Right ventricle myocardium inferior (tissue), 1 donor: ENCODE measurements around the gene ZFHX3. TPM values are rescaled to one million over a fixed set of nuclear protein-coding genes. Genes with fewer than 3 reads are reported as not detected.

Source experiments
- ATAC-seq: fragments of 200-7000 bp; cut with Tn5 transposase; one replicate; pipeline ENCODE4 v1.9.1; 2020; ENCODE audit warnings: mild to moderate bottlenecking, moderate library complexity
- DNase-seq: peaks from one replicate; pipeline ENCODE4 v3.0.0; 2021; ENCODE audit errors: missing footprints
- intact Hi-C: fragments of 100-400 bp; cut with DNase I; formaldehyde crosslinking; loops from one replicate; pipeline ENCODE4 v1.11.0; 2022
- total RNA-seq: library from RNA; stranded (reverse); fragmentation: NEBNext Ultra II Directional; extraction: Animal tissue kit (Norgen Biotek cat#: 25700); gene quantifications from one replicate; pipeline ENCODE4 v1.2.1, GENCODE V29; 2021
- donor health status: DM: no; HTN: yes; CAD: no; lungs with severe emphysema.

ZFHX3 gene
- total RNA-seq, 1 donor from 2014 or later = 8.4 TPM

DNA sequence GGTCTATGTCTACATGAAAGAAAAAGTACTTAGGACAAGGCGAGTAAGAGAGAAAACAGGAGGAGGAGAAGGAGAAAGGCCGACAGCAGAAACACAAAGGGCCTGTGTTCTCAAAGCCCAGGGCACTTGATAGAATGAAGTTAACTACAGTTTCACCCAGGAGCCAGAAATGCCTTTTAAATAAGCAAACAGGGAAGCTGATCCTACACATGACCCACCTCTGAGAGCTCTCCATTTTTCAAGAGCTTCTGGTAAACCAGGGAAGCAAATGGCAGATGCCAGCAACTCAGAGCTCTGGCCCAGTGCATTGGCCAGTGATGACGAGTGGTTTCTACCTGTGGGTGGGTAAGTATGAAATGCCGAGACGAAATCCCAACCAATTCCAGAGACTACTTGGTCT lies 163.4 kb downstream of the ZFHX3 start:
- intact Hi-C loops = no loop called here
- DNase-seq = no peak

GRCh38 chr16:72884037-72884436 lies 163.9 kb downstream of the ZFHX3 start:
- DNase-seq = no peak
- no peak for ATAC-seq
- intact Hi-C loops = no loop called here

More for the DNA sequence above, 163.4 kb downstream of the ZFHX3 start:
- ATAC-seq = no peak

DNA sequence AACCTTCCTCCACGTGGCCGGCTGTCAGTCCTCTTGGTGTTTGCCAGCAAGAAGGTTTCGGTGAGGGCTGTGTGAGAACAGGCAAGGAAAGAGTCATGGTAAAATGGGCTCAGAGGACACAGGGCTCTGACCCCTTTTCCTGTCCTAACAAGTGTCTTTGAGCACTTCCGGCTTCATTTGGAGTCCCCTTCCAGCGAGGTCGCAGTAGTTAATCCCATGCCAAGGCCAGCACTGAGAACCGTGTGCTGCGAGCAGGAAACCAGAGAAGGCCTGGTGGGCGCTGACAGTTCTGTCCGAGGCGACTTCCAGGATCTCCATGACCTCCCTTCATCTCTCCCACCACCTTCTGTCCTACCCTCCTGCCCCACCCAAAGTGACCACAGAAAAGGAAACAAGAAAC lies 168.1 kb downstream of the ZFHX3 start:
- DNase-seq = no peak
- no peak for ATAC-seq
- intact Hi-C loops = no loop called here

DNA sequence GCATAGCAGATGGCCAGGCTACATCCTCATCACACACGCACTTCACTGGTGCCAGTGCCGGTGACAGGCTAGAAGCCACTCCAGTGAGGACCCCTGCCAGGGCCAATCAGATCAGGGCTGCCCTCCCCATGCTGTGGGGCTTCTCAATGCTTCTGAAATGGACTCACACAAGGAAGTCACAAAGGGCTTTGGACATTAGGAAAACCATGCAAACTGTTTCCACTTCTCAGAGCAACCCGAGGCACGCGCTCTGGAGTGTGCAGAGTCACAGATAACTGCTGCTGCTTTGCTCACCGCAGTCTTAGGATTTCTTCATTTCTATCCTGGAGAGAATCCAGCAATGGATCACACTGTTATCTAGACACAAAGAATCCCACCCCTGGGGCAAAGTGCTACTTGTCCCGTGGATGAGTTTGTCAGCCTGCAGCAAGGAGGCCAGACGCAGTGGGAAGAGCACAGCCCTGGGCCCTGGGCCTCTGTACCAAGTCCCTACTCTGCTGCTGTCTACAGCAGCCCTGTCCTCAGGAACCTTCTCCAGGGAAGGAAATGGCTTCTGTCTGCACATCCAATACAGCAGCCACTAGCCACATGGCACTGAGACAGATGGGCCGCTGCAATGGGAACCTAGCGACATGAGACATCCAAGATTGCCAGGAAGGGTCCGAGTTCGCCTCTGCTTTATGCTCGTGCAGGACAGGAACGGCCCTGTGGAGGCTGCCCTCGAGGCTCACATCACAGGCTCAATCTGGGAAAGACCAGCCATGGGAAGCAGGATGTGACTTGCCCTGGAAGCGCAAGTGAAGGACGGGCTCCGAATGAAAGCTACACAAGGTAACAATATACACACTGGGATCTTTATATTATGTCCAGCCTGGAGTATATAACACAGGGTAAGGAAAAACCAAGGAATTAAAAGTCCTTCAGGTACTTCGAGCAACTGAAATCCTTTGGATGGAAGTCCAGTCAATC lies 169.3 kb downstream of the ZFHX3 start:
- intact Hi-C loops = no loop called here
- ATAC-seq (peak; percentile 51), DNase-seq (no peak)

- ATAC-seq (no peak), DNase-seq (no peak)
- intact Hi-C loops = no loop called here
Observed at GRCh38 chr16:72877374-72878028, 170.4 kb downstream of the ZFHX3 start.

DNA sequence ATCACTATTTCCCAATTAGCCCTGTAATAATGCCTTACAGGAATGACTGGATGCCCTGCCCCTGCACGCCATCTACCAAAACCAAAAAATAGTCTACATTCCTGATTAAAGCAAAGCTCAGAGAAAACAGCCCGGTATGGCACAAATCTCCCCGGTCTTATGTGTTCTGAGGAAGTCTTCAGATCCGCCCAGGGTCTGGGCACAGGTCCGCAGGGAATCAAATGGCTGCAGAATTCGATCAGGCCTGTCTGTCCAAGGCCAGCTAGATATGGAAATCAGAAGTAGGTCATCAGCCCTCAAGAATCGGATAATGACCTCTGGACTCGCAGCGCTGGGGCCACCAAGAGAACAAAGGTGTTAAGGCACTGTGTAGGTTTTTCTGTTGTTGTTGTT lies 171.0 kb downstream of the ZFHX3 start:
- DNase-seq (no peak), ATAC-seq (no peak)
- intact Hi-C loops = no loop called here

GRCh38 chr16:72876221-72876620 lies 171.7 kb downstream of the ZFHX3 start:
- peak; percentile 77 for ATAC-seq
- DNase-seq = peak; percentile 78
- intact Hi-C loops = no loop called here

DNA sequence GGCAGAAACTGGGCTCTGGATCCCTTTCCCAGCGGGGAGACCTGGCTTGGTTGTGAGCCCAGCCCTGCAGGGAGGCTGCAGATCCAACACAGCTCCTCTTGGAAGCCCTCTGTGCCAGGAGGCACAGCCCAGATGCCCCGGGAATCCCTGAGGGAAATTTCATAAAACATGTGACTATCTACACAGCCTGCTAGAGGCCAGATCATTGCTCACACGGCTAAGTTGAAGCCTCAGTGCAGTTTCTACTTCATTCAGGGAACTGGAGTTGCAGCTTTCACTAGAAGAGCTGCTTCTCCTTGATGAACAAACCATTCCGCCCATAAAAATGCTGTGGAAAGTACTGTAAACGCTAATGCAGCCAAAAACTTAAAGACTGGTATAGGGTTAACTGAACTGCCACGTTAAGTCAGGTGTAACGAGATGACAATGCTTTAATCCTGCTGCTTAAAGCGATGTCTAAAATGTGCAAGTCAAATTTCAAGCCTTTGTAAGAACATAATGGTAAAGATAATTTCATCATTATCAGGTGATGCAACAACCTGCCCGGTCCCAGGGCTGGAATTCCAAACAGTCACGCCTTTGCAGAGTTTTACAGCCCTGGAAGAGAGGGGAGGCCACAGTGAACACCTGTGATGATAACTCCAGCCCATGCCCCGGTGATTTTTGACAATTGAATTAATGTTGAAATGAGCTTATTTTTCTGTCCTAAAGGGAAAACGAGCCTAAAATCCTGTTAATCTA lies 172.5 kb downstream of the ZFHX3 start:
- no peak for ATAC-seq
- intact Hi-C loops = no loop called here
- DNase-seq = no peak

DNA sequence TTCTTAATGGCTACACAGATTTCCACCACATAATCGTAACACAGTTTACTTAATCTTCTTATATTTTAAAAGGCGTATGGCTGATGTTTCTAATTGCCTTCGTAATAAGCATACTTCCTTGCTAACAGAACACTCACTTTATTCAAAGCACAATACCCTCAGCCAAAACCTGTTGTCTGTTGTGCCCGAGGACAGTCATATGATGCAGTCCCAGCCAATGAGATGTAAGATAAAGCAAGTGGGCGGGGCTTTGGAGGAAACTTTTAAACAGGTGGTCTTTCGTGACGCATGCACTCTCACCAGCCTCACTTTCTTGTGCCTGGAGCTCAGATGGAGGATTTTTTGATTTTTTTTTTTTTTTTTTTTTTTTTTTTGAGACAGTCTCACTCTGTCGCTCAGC lies 174.1 kb downstream of the ZFHX3 start:
- DNase-seq (no peak), ATAC-seq (no peak)
- intact Hi-C loops = no loop called here

DNA sequence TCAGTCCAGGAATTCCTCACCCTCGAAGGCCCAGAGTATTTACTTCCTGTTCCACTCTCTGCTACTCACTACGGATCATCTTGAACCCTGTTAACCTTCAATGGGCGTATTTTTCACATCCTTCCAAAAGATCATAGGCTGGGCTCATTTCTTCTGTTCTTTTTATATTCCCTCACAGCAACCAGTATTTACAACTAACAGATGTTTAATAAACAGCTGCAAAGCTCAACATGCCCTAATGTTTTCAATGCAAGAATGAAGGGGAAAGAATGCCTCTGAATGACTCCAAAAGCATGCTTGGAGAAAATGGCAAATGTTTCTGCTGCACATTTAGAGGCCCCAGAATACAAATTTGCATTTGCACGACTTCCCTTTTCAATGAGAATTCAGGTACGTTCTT lies 174.9 kb downstream of the ZFHX3 start:
- DNase-seq = no peak
- intact Hi-C loops = no loop called here
- ATAC-seq = no peak

DNA sequence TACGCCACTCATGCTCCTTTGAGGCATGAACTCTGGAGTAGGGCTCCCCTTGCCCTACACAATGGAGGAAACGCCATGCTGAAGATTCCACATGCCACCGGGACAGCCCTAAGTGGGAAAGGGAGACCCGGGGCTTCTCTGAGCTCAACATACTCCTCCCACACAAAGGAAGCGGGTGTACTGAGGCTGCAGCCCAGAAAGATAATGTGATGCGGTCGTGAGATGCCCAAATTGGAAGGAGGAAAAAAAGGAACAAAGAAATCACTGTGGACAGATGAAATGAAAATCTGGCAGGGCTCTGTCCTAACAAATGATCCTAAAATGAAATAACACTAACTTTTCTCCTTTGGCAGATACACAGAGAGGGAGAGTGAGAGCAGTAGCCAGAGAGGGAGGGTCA lies 182.1 kb downstream of the ZFHX3 start:
- intact Hi-C loops = no loop called here
- DNase-seq = no peak
- ATAC-seq = no peak

GRCh38 chr16:72865258-72865657 lies 182.7 kb downstream of the ZFHX3 start:
- DNase-seq (no peak), ATAC-seq (no peak)
- intact Hi-C loops = no loop called here

DNA sequence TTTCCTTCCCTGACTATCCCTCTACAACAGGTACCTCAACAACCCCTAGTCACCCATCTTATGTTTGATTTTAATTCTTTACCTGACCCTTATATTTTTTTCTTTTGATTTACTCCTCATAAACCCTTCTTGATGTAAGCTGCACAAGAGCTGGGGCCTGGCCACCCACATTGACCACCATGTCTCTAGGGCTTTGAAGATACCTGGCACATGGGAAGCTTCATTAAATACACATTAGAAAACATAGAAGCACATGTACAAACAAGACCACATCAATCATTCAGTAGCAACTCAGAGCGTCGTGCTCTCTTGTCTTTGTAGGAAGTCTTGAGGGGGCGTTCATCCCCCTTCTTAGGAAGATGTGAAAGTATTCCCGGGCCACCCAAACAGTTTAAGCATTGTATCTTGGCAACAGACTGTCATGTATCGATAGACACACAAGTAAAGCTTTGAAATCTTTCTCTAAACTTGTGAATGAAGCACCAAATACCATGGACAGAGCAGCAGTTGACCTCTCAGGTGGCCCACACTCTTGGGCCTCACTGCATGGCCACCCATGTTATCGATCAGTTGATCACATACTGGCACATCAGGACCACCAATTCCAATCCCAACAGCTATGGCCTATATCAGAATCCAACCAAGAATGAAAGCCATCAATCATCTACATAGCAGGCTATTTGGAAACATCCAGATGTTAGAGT lies 183.6 kb downstream of the ZFHX3 start:
- DNase-seq = no peak
- intact Hi-C loops = no loop called here
- ATAC-seq = no peak

DNA sequence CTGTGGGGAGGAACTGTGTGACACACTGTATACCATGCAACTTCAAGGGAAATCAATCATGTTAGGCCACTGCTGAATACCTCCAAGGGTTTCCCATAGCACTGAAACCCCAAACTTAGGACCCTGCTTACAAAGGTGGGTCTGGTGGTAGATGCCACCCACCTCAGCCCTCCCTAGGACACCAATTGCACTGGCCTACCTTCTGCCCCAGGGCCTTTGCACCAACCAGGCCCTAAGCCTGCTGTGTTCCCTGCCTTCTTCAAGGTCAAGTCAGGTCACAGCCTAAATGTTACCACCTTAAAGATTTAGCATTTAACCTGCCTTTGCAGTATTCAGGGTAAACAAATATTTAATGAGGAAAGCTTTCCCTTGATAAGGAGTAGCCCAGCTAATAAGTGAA lies 185.8 kb downstream of the ZFHX3 start:
- ATAC-seq (no peak), DNase-seq (no peak)
- intact Hi-C loops = no loop called here

GRCh38 chr16:72860726-72861562 lies 187.0 kb downstream of the ZFHX3 start:
- no peak for DNase-seq
- peak; percentile 64 for ATAC-seq
- intact Hi-C loops = no loop called here

- ATAC-seq (no peak), DNase-seq (no peak)
- intact Hi-C loops = loop anchor here (10.0 kb wide), 1 partner anchor 75 kb away; no protein-coding TSS in a partner anchor
Observed at GRCh38 chr16:72859581-72859980, 188.3 kb downstream of the ZFHX3 start.

DNA sequence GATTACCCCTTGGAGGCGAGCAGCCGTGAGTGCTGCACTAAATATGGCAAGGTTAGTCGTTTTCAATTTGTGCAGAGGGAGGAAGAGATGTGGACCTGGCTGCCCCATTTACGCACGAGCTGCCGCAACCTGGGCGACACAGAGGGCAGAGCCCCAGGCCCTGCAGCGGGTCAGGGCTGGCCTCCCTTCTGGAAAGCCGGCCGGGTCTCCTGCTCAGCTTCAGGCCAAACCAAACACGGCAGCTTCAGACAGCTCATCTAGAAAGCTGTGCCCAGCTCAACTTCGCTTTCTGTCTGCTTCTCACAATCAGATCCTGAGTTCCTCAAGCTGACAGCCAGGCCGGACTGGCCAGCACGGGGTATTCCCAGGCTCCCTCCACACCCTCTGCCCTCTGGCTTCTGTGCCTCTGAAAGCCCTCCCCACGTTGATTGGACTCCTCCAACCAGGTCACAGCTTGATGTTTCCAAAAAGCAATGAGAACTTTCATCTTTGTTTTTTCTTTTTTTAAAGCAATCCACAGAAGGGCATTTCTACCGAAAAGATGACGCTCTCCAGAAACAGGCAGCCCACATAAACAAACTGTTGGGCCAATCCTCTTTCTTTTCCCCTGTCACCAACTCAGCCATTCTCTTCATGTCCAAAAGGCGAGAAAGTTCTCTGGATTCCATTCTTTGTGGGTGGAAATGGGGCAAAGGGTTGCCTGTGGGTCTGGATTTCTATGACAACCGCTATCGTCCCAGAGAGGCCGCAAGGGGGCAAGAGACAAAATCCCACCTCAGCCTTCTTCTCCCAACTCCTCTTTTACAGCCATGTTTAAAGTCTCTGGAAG lies 189.0 kb downstream of the ZFHX3 start:
- intact Hi-C loops = loop anchor here (10.0 kb wide), 1 partner anchor 76 kb away; no protein-coding TSS in a partner anchor
- ATAC-seq (peak; percentile 30), DNase-seq (no peak)
